Measurements from ENCODE around the gene CCDC174. TPM values are rescaled to one million over a fixed set of nuclear protein-coding genes. Genes with fewer than 3 reads are reported as not detected.

CCDC174 gene
- total and polyA plus RNA-seq, 2 donors (not counting 1 experiment from before 2014, with no cell fraction given), result 9.9 to 47.1 TPM

GRCh38 chr3:14640157-14640562 lies 11.4 kb upstream of the CCDC174 start:
- H4K20me1 ChIP-seq (ENCODE audit: control insufficient read depth, insufficient read depth, low read length, poor library complexity, severe bottlenecking), result no peaks in the 10 kb centered on the region
- no peaks in the 10 kb centered on the region for H3K36me3 ChIP-seq (replicated peaks in 1 of 2; ENCODE audit: control extremely low read depth in 1 of 2, control insufficient read depth in 1 of 2, extremely low read depth in 1 of 2, insufficient read depth in 2 of 2, low read length in 1 of 2)
- DNase-seq, result no peak
- no peak overlapping the region for H3K27ac ChIP-seq (ENCODE audit: low read length in 2 of 2)
- no peak for ATAC-seq (ENCODE audit: low read depth)
- no peak overlapping the region for H3K4me3 ChIP-seq (ENCODE audit: control extremely low read depth in 1 of 5, extremely low read depth in 1 of 5, insufficient read depth in 1 of 5, low read depth in 2 of 5, low read length in 4 of 5)
- peaks cover 0 to 56% (median 33%) of the 10 kb centered on the region in 4 experiments for H3K27me3 ChIP-seq (replicated peaks in 1 of 4; ENCODE audit: control extremely low read depth in 1 of 4, control insufficient read depth in 3 of 4, insufficient read depth in 4 of 4, low read length in 3 of 4)
- WGBS (ENCODE audit: insufficient coverage), result 78% methylated on average over 9 of the region's 10 CpGs
- no peak overlapping the region for H3K27ac Mint-ChIP-seq
- CTCF ChIA-PET, result interaction anchor here (1.5 kb wide), 1 partner anchor 281 kb away, joined by 3 read pairs; no protein-coding TSS in a partner anchor
- H3K79me2 ChIP-seq (ENCODE audit: control insufficient read depth, insufficient read depth, low read length), result no peaks in the 10 kb centered on the region
- no peaks in the 10 kb centered on the region for H3K4me1 ChIP-seq (ENCODE audit: control insufficient read depth in 2 of 2, insufficient read depth in 2 of 2, low read length in 2 of 2)
- no peak overlapping the region for H3K4me3 Mint-ChIP-seq
- no peak for TF ChIP-seq EZH2 (IDR thresholded peaks at IDR 0.05; ENCODE audit: borderline replicate concordance, insufficient read depth, low read depth, low read length, poor library complexity, severe bottlenecking)
- TF ChIP-seq, protein P1, sequence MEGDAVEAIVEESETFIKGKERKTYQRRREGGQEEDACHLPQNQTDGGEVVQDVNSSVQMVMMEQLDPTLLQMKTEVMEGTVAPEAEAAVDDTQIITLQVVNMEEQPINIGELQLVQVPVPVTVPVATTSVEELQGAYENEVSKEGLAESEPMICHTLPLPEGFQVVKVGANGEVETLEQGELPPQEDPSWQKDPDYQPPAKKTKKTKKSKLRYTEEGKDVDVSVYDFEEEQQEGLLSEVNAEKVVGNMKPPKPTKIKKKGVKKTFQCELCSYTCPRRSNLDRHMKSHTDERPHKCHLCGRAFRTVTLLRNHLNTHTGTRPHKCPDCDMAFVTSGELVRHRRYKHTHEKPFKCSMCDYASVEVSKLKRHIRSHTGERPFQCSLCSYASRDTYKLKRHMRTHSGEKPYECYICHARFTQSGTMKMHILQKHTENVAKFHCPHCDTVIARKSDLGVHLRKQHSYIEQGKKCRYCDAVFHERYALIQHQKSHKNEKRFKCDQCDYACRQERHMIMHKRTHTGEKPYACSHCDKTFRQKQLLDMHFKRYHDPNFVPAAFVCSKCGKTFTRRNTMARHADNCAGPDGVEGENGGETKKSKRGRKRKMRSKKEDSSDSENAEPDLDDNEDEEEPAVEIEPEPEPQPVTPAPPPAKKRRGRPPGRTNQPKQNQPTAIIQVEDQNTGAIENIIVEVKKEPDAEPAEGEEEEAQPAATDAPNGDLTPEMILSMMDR (IDR thresholded peaks at IDR 0.05), result no peak
- no peaks in the 10 kb centered on the region for H3K9me3 Mint-ChIP-seq (ENCODE audit: insufficient read depth)
- H2AFZ ChIP-seq (ENCODE audit: insufficient read depth, low read depth, low read length, poor library complexity, severe bottlenecking), result no peak overlapping the region
- H3K9me3 ChIP-seq (ENCODE audit: control extremely low read depth in 1 of 3, control insufficient read depth in 2 of 3, insufficient read depth in 1 of 3, low read length in 2 of 3), result no peaks in the 10 kb centered on the region
- no peaks in the 10 kb centered on the region for H3K4me1 Mint-ChIP-seq
- POLR2A ChIA-PET, result no interaction called here
- no peak overlapping the region for H3K4me2 ChIP-seq (replicated peaks; ENCODE audit: low read depth, low read length, poor library complexity, severe bottlenecking)
- intact Hi-C loops (cut with micrococcal nuclease), result no loop called here
- H3K9ac ChIP-seq (ENCODE audit: low read length), result no peak overlapping the region
- peaks cover 58% of the 10 kb centered on the region for H3K27me3 Mint-ChIP-seq

GRCh38 chr3:14640734-14641133 lies 10.8 kb upstream of the CCDC174 start:
- H3K9me3 ChIP-seq (ENCODE audit: control extremely low read depth in 1 of 3, control insufficient read depth in 2 of 3, insufficient read depth in 1 of 3, low read length in 2 of 3), result no peaks in the 10 kb centered on the region
- intact Hi-C loops (cut with micrococcal nuclease), result no loop called here
- Mint-ChIP-seq H3K27me3 (peaks cover 54% of the 10 kb centered on the region), H3K27ac (no peak overlapping the region), H3K9me3 (ENCODE audit: insufficient read depth) (no peaks in the 10 kb centered on the region), H3K4me3 (no peak overlapping the region), H3K4me1 (no peaks in the 10 kb centered on the region)
- peaks cover 0 to 51% (median 30%) of the 10 kb centered on the region in 4 experiments for H3K27me3 ChIP-seq (replicated peaks in 1 of 4; ENCODE audit: control extremely low read depth in 1 of 4, control insufficient read depth in 3 of 4, insufficient read depth in 4 of 4, low read length in 3 of 4)
- H3K4me2 ChIP-seq (replicated peaks; ENCODE audit: low read depth, low read length, poor library complexity, severe bottlenecking), result no peak overlapping the region
- DNase-seq (no peak), ATAC-seq (ENCODE audit: low read depth) (no peak)
- no peak overlapping the region for H3K4me3 ChIP-seq (ENCODE audit: control extremely low read depth in 1 of 5, extremely low read depth in 1 of 5, insufficient read depth in 1 of 5, low read depth in 2 of 5, low read length in 4 of 5)
- no peak overlapping the region for H2AFZ ChIP-seq (ENCODE audit: insufficient read depth, low read depth, low read length, poor library complexity, severe bottlenecking)
- H4K20me1 ChIP-seq (ENCODE audit: control insufficient read depth, insufficient read depth, low read length, poor library complexity, severe bottlenecking), result no peaks in the 10 kb centered on the region
- WGBS (ENCODE audit: insufficient coverage), result no CpG with 5 or more reads among the region's 2 CpGs
- H3K27ac ChIP-seq (ENCODE audit: low read length in 2 of 2), result no peak overlapping the region
- TF ChIP-seq, protein P1 (IDR thresholded peaks at IDR 0.05), result no peak
- no peak for TF ChIP-seq EZH2 (IDR thresholded peaks at IDR 0.05; ENCODE audit: borderline replicate concordance, insufficient read depth, low read depth, low read length, poor library complexity, severe bottlenecking)
- ChIA-PET CTCF (interaction anchor here (1.5 kb wide), 1 partner anchor 281 kb away, joined by 3 read pairs; no protein-coding TSS in a partner anchor), POLR2A (no interaction called here)
- H3K9ac ChIP-seq (ENCODE audit: low read length), result no peak overlapping the region
- H3K79me2 ChIP-seq (ENCODE audit: control insufficient read depth, insufficient read depth, low read length), result no peaks in the 10 kb centered on the region
- no peaks in the 10 kb centered on the region for H3K4me1 ChIP-seq (ENCODE audit: control insufficient read depth in 2 of 2, insufficient read depth in 2 of 2, low read length in 2 of 2)
- H3K36me3 ChIP-seq (replicated peaks in 1 of 2; ENCODE audit: control extremely low read depth in 1 of 2, control insufficient read depth in 1 of 2, extremely low read depth in 1 of 2, insufficient read depth in 2 of 2, low read length in 1 of 2), result no peaks in the 10 kb centered on the region

Measured in B cell (primary cell).